Measurements from ENCODE around the gene LSM2.
"Not testable (repeated sequence)": the region's sequence is repeated elsewhere in the genome, so short reads cannot be mapped to it uniquely, and the experiment has no call there.

LSM2 gene

DNA sequence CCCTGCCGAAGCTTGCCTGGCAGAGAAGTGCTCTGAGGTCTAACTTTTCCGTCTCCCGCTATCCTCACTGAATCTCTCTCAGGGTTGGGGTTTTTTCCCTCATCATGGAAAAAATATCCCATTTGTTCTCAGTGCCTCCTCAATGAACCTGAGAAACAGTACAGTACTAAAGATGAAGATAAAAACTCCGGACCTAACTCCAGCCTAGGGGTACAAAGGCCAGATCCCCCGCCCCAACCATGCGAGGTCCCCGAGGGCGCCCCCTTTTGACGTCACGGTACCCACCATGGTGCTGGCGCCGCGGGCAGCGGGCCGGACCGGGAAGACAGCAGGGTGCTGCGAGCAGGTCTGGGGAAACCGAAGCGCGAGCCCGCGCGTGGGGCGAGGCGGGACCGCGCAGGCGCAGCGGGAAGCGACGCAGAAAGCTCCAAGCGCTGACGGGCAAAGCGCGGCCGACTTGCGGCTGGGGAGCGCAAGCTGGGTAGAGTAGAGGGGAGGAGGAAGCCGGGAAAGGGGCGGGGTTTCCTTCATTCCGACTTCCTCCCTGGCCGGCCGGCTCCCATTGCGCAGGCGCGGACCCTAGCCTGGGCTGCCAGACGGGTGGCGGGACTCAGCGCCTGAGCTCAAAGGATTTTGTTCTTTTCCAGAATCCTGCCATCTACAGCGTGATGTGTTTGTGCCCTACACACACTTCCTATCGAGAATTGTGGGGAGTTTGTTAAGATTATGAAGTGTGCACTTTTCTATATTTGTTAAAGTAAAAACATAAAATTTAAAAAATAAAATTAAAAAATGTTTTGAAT is at the start of gene LSM2:
TSS of gene LSM2 (minus strand) at position 497 of the 803 bp plus-strand sequence. CDS start at position 288, 209 bp downstream.
- in situ Hi-C loops (cut with HindIII; ENCODE audit: low sequenced_read_pairs): no loop called here

DNA sequence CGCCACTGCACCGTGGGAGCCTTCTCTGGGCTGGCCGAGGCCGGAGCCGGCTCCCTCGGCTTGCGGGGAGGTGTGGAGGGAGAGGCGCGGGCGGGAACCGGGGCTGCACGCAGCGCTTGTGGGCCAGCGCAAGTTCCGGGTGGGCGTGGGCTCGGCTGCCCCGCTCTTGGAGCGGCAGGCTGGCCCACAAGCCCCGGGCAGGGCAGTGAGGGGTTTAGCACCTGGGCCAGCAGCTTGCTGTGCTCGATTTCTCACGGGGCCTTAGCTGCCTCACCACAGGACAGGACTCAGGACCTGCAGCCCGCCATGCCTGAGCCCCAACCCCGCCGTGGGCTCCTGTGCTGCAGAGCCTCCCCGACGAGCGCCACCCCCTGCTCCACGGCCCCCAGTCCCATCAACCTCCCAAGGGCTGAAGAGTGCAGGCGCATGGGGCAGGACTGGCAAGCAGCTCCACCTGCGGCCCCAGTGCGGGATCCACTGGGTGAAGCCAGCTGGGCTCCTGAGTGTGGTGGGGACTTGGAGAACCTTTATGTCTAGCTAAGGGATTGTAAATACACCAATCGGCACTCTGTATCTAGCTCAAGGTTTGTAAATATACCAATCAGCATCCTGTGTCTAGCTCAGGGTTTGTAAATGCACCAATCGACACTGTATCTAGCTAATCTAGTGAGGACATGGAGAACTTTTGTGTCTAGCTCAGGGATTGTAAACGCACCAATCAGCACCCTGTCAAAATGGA is 45.4 kb upstream of the LSM2 start:
- in situ Hi-C loops (cut with HindIII; ENCODE audit: low sequenced_read_pairs): not testable (repeated sequence)

DNA sequence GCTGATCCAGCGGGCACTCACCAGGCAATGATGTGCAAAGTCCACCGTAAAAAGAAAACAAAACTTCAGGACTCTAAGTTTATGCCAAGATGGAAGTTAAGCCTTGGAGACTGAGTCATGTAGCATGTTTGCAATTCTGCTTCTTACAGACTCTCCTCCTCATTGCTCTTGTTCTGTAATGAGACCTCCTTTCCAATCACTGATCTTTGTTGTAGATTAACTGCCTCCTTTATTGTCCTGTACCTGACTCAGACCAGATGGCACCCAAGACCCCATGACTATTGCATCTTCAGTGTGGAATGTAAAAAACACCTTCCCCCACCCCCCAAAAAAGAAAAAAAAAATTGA is 44.7 kb upstream of the LSM2 start:
- in situ Hi-C loops (cut with HindIII; ENCODE audit: low sequenced_read_pairs): no loop called here

DNA sequence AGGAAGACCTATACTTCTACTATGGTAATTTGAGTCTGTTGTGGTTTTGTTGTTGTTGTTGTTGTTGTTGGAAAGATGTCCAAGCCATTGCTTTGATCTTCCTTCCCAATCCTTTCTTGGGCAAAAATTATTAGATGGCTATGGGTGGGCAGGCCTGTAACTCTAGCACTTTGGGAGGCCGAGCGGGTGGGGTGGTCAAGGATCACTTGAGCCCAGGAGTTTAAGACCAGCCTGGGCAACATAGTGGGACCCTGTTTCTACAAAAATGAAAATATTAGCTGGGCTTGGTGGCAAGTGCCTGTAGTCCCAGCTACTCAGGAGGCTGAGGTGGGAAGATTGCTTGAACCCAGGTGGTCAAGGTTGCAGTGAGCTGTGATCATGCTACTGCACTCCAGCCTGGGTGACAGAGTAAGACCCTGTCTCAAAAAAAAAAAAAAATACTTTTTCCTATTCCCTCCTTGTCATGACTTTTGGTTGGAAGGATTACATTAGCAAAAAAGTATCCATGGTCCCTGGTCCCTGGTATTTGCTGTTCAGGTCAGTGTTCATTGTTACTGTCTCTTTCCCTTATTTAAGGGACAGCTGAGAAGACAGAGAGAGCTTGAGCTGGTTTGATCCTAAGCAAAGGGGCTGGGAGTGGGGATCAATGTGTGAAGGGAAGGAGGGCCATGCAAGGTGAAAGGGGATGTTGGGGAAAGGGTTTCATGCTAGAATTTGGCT is 44.2 kb upstream of the LSM2 start:
- in situ Hi-C loops (cut with HindIII; ENCODE audit: low sequenced_read_pairs): no loop called here

DNA sequence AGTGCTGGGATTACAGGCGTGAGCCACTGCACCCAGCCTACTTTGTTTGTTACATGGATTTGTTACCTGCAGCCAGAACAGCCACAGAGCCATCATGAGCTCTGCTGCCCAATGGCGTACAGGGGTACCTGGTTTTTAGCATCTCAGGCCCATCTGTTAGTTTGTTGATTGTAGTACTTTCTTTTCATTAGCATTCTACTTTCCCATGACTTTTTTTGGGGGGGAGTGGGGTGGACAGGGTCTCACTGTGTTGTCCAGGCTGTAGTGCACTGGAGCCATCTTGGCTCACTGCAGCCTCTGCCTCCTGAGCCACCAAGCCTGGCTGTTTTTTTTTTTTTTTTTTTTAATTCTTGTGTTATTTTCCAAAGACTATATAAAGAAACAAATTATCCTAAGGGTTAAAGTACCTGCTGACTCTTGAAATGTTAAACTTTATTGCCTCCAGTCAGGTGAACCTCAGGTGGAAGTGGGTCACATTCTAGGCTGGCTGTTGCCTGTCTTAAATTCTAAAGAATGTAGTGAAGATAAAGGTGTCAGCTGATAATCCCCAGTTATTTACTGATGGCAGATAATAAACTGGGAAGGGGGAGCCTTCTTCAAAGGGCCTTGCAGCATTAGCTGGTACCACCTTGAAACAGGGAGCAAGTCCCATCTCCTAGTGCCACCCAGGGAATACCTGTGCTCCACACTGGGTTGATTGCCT is 40.7 kb upstream of the LSM2 start:
- in situ Hi-C loops (cut with HindIII; ENCODE audit: low sequenced_read_pairs): no loop called here

DNA sequence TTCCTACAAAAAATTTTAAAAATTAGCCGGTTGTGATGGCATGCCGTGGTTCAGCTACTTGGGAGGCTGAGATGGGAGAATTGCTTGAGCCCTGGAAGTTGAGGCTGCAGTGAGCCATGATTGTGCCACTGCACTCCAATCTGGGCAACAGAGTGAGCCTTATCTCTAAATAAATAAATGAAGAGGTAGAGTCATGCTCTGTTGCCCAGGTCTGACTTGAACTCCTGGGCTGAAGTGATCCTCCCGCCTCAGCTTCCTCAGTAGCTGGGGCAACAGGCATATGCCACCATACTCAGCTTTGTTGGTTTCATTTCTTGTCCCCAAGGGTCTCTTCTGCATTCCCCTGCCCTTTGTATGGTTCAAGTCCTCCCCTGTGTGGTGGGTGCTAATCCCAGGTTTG is 37.7 kb upstream of the LSM2 start:
- in situ Hi-C loops (cut with HindIII; ENCODE audit: low sequenced_read_pairs): no loop called here

DNA sequence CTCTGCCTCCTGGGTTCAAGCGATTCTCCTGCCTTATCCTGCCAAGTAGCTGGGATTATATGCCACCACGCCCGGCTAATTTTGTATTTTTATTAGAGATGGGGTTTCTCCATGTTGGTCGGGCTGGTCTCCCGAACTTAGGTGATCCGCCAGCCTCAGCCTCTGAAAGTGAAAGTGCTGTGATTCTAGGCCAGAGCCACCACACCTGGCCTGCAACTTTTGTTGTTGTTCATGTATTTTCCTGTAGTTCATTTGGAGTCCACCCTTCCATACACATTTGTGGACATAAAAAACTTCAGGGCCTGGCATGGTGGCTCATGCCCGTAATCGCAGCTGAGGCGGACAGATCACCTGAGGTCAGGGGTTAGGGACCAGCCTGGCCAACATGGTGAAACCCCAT is 35.3 kb upstream of the LSM2 start:
- in situ Hi-C loops (cut with HindIII; ENCODE audit: low sequenced_read_pairs): no loop called here

DNA sequence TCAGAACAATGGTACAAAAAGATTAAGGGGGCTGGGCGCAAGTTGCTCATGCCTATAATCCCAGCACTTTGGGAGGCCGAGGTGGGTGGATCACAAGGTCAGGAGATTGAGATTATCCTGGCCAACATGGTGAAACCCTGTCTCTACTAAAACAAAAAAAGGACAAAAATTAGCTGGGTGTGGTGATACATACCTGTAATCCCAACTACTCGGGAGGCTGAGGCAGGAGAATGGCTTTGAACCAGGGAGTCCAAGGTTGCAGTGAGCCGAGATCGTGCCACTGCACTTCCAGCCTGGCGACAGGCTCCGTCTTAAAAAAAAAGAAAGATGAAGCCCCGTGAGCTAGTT is 33.0 kb upstream of the LSM2 start:
- in situ Hi-C loops (cut with HindIII; ENCODE audit: low sequenced_read_pairs): not testable (repeated sequence)

DNA sequence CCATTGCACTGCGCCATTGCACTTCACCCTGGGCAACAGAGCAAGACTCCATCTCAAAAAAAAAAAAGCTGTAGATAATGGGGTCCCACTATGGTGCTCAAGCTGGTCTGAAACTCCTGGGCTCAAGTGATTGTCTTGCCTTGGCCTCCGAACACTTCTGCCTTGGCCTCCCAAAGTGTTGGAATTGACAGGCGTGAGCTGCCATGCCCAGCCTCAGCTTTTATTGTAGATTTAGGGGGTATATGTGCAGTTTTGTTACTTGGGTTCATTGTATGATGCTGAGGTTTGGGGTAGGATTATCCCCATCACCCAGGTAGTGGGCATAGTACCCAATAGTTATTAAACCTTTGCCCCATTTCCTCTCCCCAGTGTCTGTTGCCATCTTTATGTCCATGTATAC is 32.2 kb upstream of the LSM2 start:
- in situ Hi-C loops (cut with HindIII; ENCODE audit: low sequenced_read_pairs): no loop called here

DNA sequence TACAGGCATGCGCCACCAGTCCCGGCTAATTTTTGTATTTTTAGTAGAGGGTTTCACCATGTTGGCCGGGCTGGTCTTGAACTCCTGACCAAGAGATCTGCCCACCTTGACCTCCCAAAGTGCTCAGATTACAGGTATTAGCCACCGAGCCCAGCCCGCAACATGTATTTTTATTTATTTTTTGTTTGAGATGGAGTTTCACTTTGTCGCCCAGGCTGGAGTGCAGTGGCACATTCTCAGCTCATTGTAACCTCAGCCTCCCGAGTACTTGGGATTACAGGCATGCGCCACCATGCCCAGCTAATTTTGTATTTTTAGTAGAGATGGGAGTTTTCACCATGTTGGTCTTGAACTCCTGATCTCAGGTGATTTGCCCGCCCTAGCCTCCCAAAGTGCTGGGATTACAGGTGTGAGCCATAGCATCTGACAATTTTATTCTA is 31.4 kb upstream of the LSM2 start:
- in situ Hi-C loops (cut with HindIII; ENCODE audit: low sequenced_read_pairs): not testable (repeated sequence)

DNA sequence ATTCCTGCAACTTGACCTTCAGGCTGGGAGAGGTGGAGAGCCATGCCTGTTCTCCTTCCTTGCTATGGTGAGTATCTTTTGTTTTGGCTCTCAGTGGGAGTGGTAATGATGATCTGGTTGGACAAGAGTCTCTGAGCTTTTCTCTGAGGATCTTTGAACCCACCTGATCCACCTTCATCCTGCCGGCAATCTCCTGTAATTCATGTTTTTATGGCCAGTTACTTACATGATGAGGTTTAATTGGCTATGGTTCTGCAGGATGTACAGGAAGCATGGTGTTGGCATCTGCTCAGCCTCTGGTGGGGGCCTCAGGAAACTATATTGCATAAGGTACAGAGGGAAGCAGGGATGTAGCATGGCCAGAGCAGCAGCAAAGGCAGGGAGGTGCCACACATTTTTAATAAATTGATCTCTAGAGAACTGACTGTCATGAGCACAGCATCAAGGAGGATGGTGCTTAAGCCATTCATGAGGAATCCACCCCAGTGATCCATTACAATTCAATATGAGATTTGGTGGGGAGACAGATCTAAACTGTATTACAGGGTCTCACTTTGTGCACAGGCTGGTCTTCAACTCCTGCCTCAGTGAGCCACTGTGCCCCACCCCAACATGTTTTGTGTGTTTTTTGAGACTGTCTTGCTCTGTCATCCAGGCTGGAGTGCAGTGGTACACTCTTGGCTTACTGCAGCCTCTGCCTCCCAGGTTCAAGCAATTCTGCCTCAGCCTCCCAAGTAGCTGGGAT is 30.8 kb upstream of the LSM2 start:
- in situ Hi-C loops (cut with HindIII; ENCODE audit: low sequenced_read_pairs): no loop called here

DNA sequence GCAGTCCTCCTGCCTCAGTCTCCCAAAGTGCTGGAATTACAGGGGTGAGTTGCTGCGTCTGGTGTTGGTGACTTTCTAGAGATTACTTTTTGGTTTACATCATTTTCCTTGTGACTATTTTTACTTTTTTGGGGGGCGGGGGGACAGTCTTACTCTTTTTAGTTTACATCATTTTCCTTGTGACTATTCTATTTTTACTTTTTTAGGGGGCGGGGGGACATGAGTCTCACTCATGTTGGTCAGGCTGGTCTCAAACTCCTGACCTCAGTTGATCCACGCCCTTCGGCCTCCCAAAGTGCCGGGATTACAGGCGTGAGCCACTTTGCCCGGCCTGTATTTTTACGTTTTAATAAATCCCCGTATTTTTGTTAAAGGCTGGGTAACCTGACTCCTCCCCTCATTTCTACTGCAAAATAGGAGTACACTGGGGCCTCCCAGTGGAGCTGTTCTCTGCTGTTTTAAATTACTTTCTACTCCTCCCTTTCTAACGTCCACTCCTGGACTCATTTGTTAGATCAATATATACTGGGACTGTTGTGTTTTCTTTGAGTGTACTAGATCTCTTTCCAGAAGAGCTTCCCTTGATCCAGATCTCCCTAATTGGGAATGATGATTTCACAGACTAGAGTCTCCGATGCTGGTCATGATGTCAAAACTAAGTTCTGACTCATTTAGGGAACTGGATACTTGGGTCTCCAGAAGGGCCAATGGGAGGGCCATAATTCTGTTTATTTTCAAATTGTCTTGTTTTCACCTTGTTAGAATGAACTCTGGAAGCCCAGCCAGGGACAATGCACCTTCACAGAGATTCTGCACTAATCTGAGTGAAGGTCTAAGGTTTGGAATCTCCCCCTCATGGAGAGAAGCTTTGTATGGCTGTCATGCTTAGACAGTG is 30.0 kb upstream of the LSM2 start:
- in situ Hi-C loops (cut with HindIII; ENCODE audit: low sequenced_read_pairs): no loop called here

DNA sequence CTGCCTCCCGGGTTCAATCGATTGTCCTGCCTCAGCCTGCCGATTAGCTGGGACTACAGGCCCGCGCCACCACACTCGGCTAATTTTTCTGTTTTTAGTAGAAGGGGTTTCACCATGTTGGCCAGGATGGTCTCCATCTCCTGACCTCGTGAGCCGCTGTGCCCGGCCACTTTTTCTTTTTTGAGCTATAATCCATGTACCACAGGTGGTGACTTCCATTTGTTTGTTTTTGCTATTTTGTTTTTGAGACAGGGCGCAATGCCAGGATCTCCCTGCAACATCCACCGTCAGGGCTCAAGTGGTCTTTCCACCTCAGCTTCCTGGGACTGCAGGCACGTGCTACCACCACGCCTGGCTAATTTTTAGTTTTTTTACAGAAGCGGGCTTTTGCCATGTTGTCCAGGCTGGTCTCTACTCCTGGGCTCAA is 29.3 kb upstream of the LSM2 start:
- in situ Hi-C loops (cut with HindIII; ENCODE audit: low sequenced_read_pairs): no loop called here

DNA sequence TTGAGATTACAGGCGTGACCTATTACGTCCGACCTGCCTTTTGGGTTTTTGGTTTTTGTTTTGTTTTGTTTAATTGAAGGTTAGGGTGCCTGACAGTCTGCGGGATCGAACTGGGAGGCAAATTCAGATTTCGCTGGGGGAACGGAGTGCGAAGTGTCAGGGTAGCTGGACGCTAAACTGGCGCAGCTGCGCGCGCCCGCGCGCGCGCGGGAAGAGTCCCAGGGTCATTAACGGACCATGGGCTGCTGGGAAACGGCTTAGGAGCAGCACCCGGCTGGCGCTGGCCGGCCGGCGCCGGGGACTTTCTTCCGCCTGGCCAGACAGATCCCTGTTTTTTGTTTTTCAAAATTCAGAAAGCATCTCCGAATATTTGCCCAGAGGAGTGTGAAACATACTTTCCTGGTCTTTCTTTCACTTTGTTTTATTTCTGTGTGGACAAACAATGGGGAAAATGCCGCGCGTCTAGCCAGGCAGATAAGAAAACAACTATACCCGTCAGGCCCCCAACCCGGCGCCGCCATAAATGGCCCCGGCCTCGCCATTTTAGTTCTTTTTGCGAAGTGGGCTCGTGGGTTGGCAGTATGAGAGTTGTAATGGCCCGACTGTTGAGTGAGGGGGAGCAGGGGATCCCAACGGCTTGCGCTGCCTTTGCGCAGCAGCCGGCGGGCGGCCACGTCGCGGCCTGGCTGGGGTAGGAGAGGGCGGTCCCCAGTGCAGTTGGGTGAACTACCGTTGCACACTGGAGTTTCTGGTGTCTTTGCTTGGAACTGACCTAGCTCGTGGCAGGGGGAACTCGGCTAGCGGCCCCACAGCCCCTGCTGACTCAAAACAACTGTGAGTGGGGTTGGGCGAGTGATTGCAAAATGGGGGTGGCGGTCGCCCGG is 27.8 kb upstream of the LSM2 start:
- in situ Hi-C loops (cut with HindIII; ENCODE audit: low sequenced_read_pairs): no loop called here

DNA sequence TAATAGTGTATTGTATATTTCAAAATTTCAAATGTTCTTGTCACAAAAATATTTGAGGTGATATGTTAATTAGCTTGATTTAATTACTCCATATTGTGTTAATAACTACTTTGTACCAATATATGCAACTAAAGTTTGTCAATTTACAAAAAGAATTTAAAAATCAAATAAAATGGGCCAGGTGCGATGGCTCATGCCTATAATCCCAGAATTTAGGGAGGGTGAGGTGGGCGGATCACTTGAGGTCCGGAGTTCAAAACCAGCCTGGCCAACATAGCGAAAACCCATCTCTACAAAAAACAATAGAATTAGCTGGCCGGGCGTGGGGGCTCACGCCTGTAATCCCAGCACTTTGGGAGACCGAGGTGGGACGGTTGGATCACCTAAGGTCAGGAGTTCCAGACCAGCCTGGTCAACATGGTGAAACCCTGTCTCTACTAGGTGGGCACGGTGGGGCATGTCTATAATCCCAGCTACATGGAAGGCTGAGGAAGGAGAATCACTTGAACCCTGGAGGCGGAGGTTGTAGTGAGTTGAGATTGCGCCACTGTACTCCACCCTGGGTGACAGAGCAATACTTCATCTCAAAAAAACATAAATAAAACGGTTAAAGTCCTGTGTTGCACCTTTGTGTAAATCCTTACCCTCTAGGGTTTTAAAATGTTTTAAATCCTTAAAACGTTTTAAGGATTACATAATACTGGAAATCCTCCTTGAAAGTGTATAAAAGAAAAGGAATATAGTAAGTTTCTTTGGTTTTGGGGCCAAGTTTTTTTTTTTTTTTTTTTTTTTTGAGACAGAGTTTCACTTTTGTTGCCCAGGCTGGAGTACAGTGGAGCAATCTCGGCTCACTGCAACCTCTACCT is 24.8 kb upstream of the LSM2 start:
- in situ Hi-C loops (cut with HindIII; ENCODE audit: low sequenced_read_pairs): no loop called here

DNA sequence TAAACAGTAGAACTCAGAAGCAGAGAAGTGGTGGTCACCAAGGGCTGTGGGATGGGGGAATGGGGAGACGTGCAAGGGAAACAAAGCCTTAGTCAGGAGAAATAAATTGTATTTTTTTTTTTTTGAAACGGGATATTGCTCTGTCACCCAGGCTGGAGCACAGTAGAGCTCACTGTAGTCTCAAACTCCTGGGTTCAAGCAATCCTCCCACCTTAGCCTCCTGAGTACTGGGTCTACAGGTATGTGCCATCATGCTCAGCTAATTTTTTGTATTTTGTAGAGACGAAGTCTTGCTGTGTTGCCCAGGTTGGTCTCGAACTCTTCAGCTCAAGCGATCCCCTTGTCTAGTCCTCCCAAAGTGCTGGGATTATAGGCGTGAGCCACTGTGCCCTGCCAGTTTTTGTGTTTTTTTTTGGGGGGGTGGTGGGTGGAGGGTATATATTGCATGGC is 24.1 kb upstream of the LSM2 start:
- in situ Hi-C loops (cut with HindIII; ENCODE audit: low sequenced_read_pairs): no loop called here

DNA sequence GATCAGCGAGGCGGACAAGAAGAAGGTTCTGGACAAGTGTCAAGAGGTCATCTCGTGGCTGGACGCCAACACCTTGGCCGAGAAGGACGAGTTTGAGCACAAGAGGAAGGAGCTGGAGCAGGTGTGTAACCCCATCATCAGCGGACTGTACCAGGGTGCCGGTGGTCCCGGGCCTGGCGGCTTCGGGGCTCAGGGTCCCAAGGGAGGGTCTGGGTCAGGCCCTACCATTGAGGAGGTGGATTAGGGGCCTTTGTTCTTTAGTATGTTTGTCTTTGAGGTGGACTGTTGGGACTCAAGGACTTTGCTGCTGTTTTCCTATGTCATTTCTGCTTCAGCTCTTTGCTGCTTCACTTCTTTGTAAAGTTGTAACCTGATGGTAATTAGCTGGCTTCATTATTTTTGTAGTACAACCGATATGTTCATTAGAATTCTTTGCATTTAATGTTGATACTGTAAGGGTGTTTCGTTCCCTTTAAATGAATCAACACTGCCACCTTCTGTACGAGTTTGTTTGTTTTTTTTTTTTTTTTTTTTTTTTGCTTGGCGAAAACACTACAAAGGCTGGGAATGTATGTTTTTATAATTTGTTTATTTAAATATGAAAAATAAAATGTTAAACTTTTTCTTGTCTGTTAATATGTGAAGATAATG is 23.0 kb upstream of the LSM2 start:
- in situ Hi-C loops (cut with HindIII; ENCODE audit: low sequenced_read_pairs): no loop called here
